IMR-90 (cell line): Measurements from ENCODE around the gene RBBP8NL.

ENCODE experiments used
- POLR2A ChIP-seq: IDR thresholded peaks from 2 replicates; pipeline ENCODE4 v1.6.1; 2012; ENCODE audit warnings: mild to moderate bottlenecking, low read depth, low read length
- RAD21 ChIP-seq: IDR thresholded peaks from 2 replicates; pipeline ENCODE4 v1.6.1; 2012; ENCODE audit warnings: low read length, improper control_type of control experiment
- SMC3 ChIP-seq: fragments of 150-350 bp; IDR thresholded peaks from 2 replicates; pipeline ENCODE4 v1.6.1; 2016; ENCODE audit warnings: low read depth, mild to moderate bottlenecking, antibody characterized with exemption, low read length, moderate library complexity
- TF ChIP-seq, protein P1 (sequence below): conservative IDR thresholded peaks from 2 replicates; pipeline ENCODE4 v1.5.1; 2012; ENCODE audit warnings: mild to moderate bottlenecking, low read depth, low read length, improper control_type of control experiment
- TF ChIP-seq, protein P2 (sequence below): fragments of 150-350 bp; IDR thresholded peaks from 2 replicates; pipeline ENCODE4 v1.6.1; 2017; ENCODE audit warnings: mild to moderate bottlenecking, antibody characterized with exemption, low read length, low read depth

- TF ChIP-seq, protein P1, sequence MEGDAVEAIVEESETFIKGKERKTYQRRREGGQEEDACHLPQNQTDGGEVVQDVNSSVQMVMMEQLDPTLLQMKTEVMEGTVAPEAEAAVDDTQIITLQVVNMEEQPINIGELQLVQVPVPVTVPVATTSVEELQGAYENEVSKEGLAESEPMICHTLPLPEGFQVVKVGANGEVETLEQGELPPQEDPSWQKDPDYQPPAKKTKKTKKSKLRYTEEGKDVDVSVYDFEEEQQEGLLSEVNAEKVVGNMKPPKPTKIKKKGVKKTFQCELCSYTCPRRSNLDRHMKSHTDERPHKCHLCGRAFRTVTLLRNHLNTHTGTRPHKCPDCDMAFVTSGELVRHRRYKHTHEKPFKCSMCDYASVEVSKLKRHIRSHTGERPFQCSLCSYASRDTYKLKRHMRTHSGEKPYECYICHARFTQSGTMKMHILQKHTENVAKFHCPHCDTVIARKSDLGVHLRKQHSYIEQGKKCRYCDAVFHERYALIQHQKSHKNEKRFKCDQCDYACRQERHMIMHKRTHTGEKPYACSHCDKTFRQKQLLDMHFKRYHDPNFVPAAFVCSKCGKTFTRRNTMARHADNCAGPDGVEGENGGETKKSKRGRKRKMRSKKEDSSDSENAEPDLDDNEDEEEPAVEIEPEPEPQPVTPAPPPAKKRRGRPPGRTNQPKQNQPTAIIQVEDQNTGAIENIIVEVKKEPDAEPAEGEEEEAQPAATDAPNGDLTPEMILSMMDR: no peak
- no peak for TF ChIP-seq POLR2A
- no peak for TF ChIP-seq RAD21
- TF ChIP-seq SMC3: no peak
- TF ChIP-seq, protein P2, sequence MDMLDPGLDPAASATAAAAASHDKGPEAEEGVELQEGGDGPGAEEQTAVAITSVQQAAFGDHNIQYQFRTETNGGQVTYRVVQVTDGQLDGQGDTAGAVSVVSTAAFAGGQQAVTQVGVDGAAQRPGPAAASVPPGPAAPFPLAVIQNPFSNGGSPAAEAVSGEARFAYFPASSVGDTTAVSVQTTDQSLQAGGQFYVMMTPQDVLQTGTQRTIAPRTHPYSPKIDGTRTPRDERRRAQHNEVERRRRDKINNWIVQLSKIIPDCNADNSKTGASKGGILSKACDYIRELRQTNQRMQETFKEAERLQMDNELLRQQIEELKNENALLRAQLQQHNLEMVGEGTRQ: no peak
Observed at GRCh38 chr20:62378215-62378614, 49.1 kb downstream of the RBBP8NL start.
